A673 (cell line): Measurements from ENCODE around the gene ZNF319. TPM values are rescaled to one million over a fixed set of nuclear protein-coding genes. Genes with fewer than 3 reads are reported as not detected.

Source experiments
- BruUV-seq: library from RNA; stranded (reverse); fragments of 400-500 nt; replicated peaks from 2 replicates; lab custom pipeline; 2021; lab: Mats Ljungman, UMichigan
- CTCF ChIA-PET: fragments of 300-600 bp; sonication (Branson Sonifier 250); formaldehyde crosslinking; loops from one replicate; lab custom pipeline; 2022; ENCODE audit warnings: antibody characterized with exemption; lab: Charles Lee
- POLR2A ChIA-PET: fragments of 300-600 bp; sonication (Branson Sonifier 250); formaldehyde crosslinking; loops from one replicate; lab custom pipeline; 2022; ENCODE audit warnings: antibody characterized with exemption; ENCODE audit not compliant: low non-redundant PET; lab: Charles Lee
- DNase-seq: peaks from one replicate; pipeline ENCODE4 v3.0.0-alpha.2; 2015; ENCODE audit warnings: low spot score
- H3K27ac ChIP-seq: fragments of 200-600 bp; sonication (generic); 2 replicates; pipeline ENCODE4 v1.5.1; 2016; ENCODE audit warnings: mixed run types, low read depth, mild to moderate bottlenecking, mixed read lengths, antibody characterized with exemption, low read length; ENCODE audit not compliant: poor library complexity, severe bottlenecking
- H3K27me3 ChIP-seq: fragments of 200-600 bp; sonication (generic); replicated peaks from 2 replicates; pipeline ENCODE4 v1.6.1; 2017; ENCODE audit warnings: mixed run types, low read depth, mild to moderate bottlenecking, mixed read lengths, antibody characterized with exemption, low read length; ENCODE audit not compliant: insufficient read depth, poor library complexity
- H3K36me3 ChIP-seq: fragments of 200-600 bp; sonication (generic); 2 replicates; pipeline ENCODE4 v1.6.1; 2016; ENCODE audit warnings: mixed run types, mild to moderate bottlenecking, mixed read lengths, antibody characterized with exemption, low read length; ENCODE audit not compliant: insufficient read depth, poor library complexity, severe bottlenecking
- H3K4me1 ChIP-seq: fragments of 200-600 bp; sonication (generic); 2 replicates; pipeline ENCODE4 v1.6.1; 2017; ENCODE audit warnings: mixed run types, mild to moderate bottlenecking, mixed read lengths, antibody characterized with exemption, low read length; ENCODE audit not compliant: insufficient read depth, poor library complexity, severe bottlenecking
- H3K4me3 ChIP-seq: fragments of 200-600 bp; sonication (generic); 2 replicates; pipeline ENCODE4 v1.5.1; 2016; ENCODE audit warnings: low read depth, mixed run types, mild to moderate bottlenecking, mixed read lengths, low read length; ENCODE audit not compliant: poor library complexity, severe bottlenecking
- H3K9me3 ChIP-seq: fragments of 200-600 bp; sonication (generic); 2 replicates; pipeline ENCODE4 v1.6.1; 2016; ENCODE audit warnings: mixed run types, low read depth, mild to moderate bottlenecking, mixed read lengths, antibody characterized with exemption, low read length; ENCODE audit not compliant: poor library complexity, severe bottlenecking
- CTCF ChIP-seq: fragments of 300-800, 200-600 bp; sonication (generic); conservative IDR thresholded peaks from 2 replicates; pipeline ENCODE4 v1.5.1; 2017; ENCODE audit warnings: low read depth, mild to moderate bottlenecking, antibody characterized with exemption, low read length, moderate library complexity, mixed read lengths
- EZH2 ChIP-seq: fragments of 200-600 bp; sonication (generic); IDR thresholded peaks from 2 replicates; pipeline ENCODE4 v1.6.1; 2017; ENCODE audit warnings: borderline replicate concordance, low read depth, mild to moderate bottlenecking, mixed read lengths, antibody characterized with exemption, low read length; ENCODE audit not compliant: poor library complexity, severe bottlenecking
- intact Hi-C: fragments of 100-400 bp; cut with micrococcal nuclease; formaldehyde crosslinking; loops from one replicate; pipeline ENCODE4 v1.10.0; 2022; ENCODE audit not compliant: unreplicated experiment
- total RNA-seq: library from RNA; stranded (reverse); gene quantifications from 2 replicates; pipeline ENCODE4 v1.2.3, GENCODE V29; 2021

ZNF319 gene
- total RNA-seq, 1 experiment from 2014 or later = 12.9 TPM

DNA sequence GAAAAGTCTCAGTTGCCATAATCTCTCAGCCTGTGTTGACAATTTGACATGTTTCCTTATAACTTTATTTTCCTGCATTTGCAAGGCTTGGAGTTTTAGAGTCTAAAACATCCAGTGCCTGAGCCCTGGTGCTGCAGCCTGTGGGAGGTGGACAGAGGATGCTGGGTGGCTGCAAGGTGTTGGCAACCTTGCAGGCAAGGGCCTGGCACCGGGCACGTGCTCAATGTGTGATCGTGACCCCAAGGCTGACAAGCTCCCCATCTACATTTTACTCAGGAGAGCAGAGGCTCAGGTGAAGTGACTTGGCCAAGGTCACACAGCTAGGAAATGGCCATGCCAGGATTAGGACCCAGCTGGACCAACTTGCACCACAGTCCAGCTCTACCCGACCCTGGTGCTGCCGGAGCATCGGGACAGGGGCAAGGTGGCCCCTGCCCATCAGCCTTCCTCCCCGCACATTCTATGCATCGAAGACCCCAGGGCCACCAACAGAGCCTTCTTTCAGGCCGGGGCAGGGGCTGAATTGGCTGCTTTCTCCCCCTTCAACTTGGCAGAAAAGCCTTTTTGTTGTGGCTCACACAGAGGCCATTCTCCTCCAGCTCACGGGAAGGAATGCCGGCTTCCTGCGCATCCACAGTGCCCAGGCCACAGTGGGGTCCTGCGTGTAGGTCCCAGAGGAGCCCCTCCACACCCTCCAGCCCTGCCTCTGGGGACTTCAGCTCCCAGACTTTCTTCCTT is 48.2 kb upstream of the ZNF319 start:
- H3K4me1 ChIP-seq = no peaks in the 10 kb centered on the region
- no peaks in the 10 kb centered on the region for H3K27me3 ChIP-seq
- intact Hi-C loops = no loop called here
- no peak for DNase-seq
- ChIA-PET CTCF (no interaction called here), POLR2A (no interaction called here)
- no peak overlapping the region for H3K4me3 ChIP-seq
- TF ChIP-seq EZH2 (no peak), CTCF (no peak)
- no peaks in the 10 kb centered on the region for H3K9me3 ChIP-seq
- no peak overlapping the region for H3K27ac ChIP-seq
- BruUV-seq = no TSS peak
- no peaks in the 10 kb centered on the region for H3K36me3 ChIP-seq

GRCh38 chr16:58047557-58048348 is 47.3 kb upstream of the ZNF319 start:
- TF ChIP-seq EZH2 (no peak), CTCF (no peak)
- Histone ChIP-seq H3K9me3 (no peaks in the 10 kb centered on the region), H3K36me3 (no peaks in the 10 kb centered on the region), H3K27me3 (no peaks in the 10 kb centered on the region), H3K27ac (no peak overlapping the region), H3K4me3 (no peak overlapping the region), H3K4me1 (no peaks in the 10 kb centered on the region)
- POLR2A ChIA-PET = no interaction called here
- CTCF ChIA-PET = no interaction called here
- no TSS peak for BruUV-seq
- intact Hi-C loops = no loop called here
- no peak for DNase-seq

DNA sequence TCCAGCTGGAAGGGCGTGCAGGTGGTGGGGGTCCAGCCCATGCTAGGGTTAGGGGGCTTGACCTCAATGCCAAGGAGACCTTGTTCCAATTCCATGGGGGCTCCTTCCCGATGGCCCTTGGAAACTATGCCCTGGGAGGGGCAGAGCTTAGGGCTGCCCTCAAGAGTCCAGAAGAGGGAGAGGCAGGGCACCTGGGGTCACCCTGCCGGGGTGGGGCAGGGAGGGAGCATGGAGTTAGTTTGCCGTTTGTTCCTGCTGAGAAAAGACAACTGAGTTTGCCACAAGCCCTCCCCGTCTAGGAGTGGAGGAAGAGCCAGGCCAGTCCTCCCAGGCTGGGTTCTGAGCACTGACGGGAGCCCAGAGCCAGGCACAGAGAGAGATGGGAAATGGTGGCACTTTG is 46.5 kb upstream of the ZNF319 start:
- no peaks in the 10 kb centered on the region for H3K9me3 ChIP-seq
- no TSS peak for BruUV-seq
- no peak overlapping the region for H3K4me3 ChIP-seq
- ChIA-PET CTCF (no interaction called here), POLR2A (no interaction called here)
- no peaks in the 10 kb centered on the region for H3K4me1 ChIP-seq
- DNase-seq = no peak
- TF ChIP-seq EZH2 = no peak
- TF ChIP-seq CTCF = no peak
- H3K27ac ChIP-seq = no peak overlapping the region
- no peaks in the 10 kb centered on the region for H3K27me3 ChIP-seq
- H3K36me3 ChIP-seq = no peaks in the 10 kb centered on the region
- intact Hi-C loops = no loop called here
